ENCODE measurements around the gene CAPG.
"Not testable (repeated sequence)": the region's sequence is repeated elsewhere in the genome, so short reads cannot be mapped to it uniquely, and the experiment has no call there.

Gene CAPG

DNA sequence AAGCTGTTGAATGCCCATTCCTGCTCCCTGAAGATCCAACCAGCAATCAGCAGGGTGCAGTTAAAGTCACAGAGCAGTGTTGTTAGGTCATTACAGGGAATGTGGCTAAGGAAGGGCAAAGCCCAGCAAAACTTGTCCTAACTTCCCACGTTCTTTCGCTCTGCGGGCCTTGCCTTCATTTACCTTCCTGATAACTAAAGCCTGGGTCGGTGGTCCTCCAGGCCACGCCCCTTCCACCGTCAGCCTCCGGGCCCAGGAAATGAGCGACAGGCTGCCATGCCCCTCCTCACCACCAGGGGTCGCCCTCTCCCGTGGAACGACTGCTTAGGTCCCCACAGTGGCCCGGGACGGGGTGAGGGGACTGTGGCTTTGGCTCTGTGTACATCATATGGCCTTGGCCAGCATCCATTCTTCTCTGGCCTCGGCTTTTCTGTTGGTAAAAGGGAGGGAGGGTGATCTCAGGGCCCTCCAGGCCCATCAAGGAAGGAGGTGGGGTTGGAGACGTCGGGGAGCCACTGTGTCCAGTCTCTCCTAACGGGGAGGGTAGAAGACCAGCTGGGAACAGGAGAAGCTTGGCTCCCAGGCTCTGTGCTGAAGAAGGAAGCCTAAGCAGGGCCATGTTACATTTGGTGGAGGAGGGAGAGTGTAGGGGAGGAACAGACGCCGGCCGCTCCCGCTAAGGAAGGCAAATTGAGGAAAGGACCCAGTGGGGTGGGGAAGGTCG lies 10.5 kb upstream of the CAPG start:
- DNase-seq (ENCODE audit: low read depth) = peak; percentile 86

DNA sequence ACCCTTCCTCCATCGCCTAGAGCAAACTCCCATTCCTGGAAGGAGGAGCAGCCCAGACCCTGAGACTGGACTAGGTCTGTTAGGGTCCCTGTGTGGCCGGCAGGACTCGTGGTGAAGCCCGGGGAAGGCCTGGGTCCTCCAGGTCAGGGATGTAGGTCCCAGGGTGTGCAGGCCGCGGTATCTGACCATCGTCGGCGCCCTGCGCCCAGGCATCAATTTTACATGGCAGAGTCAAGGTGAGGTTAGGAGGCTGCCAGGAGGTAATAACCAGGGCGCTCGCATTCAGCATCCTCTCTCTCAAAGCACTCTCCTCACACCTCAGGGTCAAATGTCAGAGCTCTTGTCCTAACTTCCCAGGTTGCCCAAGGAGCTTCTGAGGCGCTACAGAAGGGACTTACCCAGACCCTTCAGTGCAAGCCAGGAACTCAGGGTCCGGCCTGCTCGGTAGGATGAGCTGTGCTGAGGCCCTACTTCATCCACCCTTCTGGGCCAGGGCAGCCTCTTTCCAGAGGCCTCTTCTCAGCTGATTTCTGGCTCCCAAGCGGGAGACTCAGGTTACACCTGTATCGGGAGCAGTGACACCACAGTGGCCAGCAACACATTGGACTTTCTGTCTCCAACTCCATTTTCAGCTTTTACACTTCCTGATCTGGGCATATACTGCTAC lies 9.0 kb upstream of the CAPG start:
- DNase-seq (ENCODE audit: low read depth) = no peak

DNA sequence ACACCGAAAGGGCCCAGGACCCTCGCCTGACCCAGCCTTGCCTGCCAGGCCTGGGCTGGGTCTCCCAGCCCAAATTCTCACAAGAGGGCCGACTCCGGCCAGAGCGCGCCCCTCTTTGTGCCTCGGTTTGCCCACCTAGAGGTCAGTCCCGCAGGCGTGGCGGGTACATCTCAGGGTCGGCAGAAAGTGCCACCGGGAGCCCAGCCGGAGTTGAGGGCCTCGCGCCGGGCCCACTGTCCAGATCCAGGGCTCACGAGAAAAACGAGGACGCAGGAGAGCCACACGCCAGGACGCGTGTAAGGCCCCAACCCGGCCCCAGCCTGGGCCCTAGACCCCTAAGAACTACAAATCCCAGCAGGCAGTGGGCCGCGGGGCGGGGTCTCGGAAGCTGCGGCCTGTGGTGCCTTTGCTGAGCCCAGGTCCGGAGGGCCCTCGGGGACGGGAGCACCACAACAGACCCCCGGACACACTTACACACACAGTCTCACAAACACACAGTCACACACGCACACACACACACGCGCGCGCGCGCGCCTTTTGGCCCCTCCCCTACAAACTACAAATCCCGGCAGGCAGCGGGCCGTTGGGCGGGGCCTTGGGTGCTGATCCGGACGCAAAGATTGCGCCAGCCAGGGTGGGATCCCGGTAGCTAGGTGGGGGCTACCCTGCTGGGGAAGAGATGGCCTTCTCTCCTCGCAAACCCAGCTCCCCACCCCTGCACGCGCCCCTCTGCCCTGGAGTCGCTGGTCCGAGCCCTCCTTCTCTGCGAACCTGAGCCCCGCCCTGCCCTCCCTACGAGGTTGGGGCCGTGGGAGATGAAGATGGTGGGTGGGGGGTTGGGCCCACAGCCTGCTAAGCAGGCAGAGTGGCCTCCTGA lies 8.2 kb upstream of the CAPG start, which contains the start of gene SH2D6:
Gene SH2D6 (plus strand): TSS at position 583 of the 877 bp plus-strand sequence. CDS start 10,752 bp downstream, outside the sequence.
- DNase-seq (ENCODE audit: low read depth) = peak; percentile 79

DNA sequence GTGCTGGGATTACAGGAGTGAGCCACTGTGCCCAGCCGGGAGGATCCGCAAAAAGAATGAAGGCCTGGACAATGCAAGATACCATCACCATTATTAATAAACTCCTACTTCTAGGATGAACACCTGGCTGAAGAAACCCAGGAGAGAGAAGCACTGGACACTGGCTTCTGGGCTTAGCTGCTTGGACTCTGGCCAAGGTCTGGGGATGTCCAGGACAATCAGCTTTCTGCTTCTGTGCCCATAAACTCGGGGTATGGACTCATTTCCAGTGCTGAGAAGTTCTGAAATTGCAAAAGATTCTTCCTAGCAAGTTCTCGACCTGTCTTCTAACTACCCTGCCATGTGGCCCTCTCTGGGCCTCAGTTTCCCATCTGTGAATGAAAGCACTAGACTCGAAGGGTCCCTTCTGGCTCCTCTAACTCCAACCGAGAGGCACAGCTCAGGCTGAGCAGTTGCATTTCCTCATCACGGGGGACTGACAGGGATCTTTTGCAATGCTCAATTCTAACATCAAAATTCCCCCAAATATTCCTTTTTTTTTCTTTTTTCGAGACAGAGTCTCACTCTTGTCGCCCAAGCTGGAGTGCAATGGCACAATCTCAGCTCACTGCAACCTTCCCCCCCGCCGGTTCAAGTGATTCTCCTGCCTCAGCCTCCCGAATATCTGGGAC lies 5.9 kb upstream of the CAPG start:
- DNase-seq (ENCODE audit: low read depth) = no peak

DNA sequence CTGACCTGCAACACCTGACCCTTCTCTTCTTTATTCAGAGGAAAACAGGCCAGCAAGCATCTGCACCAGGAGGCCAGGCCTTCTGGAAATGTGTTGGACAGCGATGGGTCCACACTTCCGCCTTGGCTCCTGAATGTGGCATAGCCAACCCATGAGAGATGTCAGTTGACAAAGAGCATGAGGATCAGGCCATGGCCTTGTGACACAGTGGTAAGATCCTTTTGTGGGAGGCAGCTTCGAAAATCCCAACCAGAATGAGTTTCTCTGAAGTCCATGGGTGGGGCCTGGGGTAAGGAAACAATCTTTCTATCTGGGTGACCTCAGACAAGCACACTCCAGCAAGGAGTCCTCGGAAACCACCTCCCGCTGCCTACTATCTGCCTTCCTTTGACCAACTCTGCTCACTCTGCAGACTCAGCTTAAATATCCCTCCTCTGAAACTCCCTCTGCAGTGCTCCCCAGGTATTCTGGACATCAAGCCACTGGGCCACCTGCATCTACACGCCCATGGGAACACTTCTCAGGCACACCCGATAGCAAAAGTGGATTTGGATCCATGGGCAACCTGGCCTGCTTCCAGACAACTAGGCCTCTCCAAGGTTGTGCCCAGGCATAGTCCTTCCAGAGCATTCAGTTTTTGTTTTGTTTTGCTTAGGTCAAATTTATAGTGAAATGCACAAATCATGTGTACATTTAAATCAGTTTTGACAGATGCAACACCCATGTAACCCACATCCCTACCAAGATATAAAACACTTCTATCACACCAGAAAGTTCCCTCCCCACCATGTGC lies 4.8 kb upstream of the CAPG start:
- DNase-seq (ENCODE audit: low read depth) = no peak

DNA sequence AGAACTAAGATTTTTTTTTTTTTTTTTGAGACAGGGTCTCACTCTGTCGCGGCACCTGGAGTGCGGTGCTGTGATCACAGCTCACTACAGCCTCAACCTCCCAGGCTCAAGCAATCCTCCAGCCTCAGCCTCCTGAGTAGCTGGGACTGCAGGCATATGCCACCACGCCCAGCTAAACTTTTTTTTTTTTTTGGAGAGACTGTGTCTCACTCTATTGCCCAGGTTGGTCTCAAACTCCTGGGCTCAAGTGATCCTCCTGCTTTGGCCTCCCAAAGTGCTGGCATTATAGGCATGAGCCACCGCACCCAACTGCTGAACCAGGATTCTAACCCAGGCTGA lies 4.2 kb upstream of the CAPG start:
- DNase-seq (ENCODE audit: low read depth) = not testable (repeated sequence)

DNA sequence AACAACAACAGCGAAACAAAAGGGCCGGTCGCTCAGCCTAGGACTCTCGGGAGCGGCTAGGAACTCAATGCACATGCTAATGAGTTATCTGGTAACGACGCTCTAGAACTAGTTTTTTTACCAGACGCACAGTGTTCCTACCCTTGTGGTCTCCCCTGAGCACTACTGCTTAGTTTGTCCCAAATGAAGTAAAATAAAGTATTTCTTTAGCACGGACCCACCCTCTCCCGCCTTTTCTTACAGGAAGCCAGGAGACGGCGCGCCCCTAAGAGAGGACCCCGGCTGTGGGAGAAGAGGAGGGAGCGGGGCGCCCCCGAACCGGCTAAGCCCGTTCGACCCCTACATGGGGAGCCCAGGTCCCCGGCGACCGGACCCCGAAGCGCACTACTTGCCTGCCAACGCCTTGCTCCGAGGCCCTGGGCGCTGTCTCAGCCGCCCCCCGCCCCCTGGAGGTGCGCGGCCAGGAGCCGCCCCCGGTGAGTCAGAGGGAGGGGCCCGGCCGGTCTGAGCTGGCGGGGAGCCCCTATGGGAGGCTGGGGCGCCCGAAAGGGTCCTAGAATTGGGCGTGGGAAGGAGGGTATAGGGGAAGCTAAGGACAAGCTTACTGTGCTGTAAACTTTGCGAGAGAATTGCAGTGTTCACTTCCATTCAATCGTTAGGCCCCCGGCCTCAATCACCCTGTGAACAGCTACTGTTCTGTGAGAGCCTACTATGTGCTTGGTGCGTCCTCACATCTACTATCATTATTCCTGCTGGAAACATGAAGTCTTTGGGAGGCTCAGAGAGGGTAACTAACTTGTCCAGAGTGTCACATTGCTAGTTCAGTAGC lies 3.6 kb upstream of the CAPG start:
- DNase-seq (ENCODE audit: low read depth) = peak; percentile 23

DNA sequence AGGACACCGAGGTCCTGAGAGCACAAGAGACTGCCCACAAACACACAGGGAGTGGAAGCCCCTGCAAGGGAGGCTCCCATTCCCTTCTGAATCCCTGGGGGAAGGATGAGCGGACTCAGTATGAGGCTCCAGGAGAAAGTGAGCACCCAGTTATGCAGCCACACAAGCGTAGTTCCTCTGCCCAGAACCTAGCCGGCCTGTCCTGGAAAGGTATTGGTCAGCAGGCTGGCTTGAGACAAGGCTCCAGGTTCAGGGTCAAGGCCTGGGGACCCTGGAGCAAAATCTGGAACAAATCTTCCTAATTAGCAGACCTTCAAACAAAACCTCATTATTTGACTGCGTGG lies 1.2 kb upstream of the CAPG start:
- DNase-seq (ENCODE audit: low read depth) = no peak

DNA sequence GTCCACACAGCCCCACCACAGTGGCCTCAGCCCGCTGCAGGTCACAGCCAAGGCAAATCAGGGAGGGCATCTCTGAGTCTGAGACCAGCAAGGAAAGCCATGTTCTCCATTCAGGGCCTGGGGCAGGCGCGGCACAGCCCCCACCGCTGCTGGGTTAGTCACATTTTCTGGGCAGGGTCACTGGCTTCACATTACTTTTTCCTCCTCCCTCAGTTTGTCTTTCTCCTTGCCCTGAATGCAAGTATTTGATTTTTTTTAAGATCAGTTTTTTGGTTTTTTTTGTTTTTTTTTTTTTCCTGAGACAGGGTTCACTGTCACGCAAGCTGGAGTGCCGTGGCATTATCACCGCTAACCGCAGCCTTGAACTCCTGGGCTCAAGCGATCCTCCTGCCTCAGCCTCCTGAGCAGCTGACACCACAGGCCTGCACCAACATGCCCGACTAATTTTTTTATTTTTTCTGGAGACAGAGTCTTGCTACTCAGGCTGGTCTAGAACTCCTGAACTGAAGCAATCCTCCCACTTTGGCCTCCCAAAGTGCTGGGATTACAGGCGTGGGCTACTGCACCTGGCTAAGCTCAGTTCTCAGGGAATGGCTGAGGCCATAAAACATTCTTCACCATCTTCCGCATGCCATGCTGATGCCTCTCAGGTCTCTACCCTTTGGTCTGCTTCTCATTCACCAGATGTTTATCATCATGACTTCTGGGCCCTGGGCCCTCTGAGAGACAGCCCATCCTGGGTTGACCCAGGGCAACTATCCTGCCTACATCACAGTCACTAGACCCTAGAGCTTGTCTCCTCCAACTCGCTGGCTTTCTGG lies 628 bp upstream of the CAPG start:
- DNase-seq (ENCODE audit: low read depth) = no peak

DNA sequence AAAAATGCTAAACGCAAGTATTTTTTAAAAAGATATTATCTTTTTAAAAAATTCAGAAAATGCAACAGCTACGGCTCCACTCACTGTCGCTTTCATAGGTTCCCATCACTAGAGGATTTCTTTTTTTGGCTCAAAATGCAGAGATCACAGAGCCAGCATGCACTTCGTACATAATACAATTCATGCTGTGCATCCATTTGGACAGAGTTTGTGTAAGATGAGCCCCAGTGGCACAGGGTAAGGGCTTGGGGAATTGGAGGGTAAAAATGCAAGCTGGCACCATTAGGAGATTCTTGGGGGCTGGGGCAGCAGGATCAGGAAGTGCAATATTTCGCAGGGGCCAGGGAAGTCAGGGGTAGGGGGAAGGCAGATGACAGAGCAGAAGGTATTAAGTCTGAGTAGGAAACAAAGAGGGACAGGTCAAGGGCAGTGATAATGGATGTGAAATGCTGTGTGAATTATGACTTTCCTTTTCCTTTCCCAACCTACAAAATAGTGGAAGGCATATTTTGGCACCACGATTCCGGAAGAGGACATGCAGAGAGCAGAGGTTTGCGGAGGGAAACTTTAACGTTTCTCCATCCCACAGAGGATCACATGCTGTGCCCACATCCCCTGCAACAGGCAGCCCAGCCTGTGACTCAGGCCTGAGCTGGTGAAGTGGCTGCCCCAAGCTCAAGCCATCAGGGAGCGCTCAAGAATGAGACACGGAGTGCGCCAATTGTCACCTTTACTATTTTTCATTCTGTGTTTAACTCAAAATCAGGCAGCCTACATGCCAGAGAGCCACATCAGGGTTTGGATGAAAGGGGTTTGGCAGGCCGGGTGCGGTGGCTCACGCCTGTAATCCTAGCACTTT lies 4.7 kb downstream of the CAPG start:
- peak; percentile 56 for DNase-seq (ENCODE audit: low read depth)

DNA sequence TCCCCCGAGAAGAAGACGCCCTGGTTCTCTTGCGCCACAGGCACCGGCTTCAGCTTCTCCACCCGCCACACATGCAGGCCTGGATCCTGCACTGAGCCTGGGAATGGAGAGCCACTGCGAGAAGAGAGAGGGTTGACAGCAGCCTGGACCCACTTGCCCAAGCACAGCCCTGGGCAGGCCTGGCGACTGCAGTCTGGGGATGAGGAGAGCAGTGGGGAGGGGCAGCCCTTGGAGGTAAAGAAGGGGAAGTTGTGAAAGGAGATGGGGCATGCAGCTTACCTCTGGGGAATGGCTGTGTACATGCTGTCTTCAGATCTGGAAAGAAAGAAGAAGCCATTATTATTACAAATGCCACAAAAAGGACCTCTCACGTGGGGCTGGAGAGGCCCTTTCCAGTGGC lies 8.3 kb downstream of the CAPG start:
- no peak for DNase-seq (ENCODE audit: low read depth)

DNA sequence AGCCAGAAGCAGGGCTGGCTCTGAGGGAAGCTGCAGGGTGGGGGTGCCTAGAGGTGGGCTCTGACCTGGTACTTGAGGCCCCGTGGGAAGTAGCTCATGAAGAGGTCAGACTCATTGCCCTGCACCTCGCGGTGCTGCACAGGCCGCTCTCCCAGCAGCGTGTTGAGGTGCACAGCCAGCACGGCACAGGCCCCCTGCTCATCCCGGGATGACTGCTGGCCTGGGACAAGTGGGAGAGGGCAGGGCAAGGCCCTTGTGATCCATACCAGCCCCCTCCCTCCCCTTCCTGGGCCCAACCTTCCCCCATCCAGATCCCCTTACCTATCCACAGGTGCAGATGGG lies 8.7 kb downstream of the CAPG start:
- no peak for DNase-seq (ENCODE audit: low read depth)

DNA sequence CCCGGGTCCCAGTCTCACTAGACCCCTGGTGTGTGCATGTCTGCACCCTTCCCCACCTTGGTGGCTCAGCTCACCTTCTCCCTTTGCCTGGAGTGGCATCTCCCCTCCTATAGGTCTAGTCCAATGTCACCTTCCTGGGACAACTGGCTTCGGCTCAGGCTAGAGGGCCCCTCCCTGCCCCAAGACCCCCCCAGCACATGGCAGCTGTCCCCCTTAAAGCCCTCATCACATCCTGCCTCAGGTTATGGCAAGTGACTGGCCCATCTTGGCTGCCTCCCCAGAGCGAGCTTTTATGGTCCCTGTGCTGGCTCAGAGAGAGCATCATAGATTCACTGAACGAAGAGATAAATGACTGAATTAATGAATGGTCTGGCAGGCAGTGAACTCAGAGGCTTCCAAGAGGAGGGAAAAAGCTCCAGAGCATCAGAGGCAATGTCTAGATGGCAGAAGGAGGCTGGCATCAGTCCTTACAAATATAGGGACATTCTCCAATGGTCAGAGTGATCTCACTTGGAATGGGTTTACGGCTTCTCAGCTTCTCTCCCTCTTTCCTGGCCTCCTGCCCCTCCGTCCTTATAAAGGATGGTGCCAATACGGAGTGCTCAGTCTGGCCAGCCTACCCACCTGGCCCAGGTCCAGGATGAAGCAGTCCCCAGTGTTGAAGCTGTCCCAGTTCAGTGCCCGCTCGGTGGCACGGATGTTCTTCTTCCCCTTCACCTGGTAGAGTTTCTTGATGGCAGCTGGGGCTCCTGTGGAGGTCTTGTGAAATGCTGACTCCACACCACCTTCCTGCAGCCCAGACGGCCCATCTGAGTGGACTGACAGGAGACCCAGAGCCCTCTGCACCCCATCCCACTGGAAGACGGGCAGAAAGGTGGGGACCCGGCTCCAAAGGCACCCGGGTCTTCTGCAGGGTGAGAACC lies 9.4 kb downstream of the CAPG start:
- no peak for DNase-seq (ENCODE audit: low read depth)

DNA sequence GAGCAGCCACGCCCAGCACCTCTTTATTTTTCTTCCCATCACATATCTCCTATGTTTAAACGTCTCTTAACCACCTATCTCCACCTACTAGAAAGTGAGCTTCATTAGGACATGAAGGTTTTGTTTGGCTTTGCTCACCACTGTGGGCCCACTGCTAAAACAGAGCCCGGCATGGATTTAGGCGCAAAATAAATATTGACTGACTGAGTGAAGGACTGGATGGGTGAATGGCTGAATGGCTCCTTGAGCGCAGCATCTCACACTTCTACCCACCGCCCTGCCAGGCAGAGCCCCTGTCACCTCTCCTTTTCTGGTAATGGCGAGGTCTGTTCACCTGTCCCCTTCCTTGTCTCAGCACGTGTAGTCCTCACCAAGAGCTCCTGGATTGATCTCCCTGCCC lies 10.1 kb downstream of the CAPG start:
- no peak for DNase-seq (ENCODE audit: low read depth)

DNA sequence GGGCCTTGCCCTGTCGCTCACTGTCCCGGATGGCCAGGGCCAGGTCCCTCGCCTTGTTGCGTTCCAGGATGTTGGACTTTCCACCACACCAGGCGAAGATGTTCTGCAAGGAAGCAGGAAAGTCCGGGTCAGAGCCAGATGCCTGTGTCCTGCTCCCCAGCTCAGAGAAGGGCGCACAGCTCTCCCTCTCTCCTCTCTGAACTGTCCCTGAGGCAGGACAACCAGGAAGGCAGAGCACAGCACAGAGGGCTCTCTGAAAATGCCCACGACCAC lies 11.0 kb downstream of the CAPG start:
- DNase-seq (ENCODE audit: low read depth) = no peak

DNA sequence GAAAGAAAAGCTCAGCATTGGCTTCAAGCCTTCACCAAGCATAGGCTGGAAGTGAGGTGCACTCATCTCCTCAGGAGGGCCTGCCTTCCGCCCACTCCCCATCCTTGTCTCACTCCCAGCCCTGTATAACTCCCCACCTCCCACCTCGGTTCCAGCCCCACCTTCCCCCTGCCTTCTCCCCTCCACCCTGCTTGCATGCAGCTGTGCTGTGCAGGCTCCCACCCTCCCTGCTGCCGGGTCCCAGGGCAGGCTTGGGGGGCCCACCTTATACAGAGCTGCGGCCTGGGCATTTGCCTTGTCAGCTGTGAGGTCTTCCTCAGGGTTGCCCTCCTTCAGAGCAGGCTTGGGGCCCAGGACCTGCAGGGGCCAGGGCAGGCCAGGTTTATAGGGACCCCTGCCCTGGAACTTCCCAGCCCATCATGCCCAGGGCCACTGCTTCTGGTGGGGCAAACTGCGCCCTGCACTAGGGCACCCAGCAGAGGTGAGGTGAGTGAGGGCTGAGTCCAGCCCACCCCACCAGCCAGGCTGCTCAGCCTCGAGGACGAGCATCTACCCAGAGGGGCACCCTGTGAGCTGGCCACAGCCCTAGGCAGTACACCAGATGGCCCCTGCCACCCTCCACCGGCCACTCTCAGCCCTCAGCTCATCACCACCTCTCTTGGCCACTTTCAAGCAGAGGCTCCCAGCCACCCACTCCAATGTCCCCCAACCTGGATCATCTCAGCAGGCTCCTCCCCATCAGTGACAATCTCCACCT lies 11.6 kb downstream of the CAPG start:
- no peak for DNase-seq (ENCODE audit: low read depth)

DNA sequence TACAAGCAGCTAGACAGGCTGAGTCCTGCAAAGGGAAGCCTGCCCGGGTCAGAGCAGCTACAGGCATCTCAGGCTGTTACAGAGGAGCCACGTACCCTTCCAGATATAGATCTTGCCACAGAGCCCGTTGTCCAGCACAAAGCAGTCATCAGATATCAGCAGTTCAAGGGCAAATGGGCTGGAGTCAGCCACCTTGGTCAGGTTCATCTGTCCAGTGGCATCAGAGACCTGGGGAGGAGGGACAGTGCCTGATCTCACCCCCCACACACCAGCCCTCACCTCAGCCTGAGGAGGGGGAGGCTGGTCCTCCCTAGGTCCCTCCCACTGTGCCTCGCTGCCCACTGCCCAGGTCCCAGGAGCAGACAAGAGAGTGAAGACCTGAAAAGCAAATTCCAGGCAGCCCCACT lies 12.2 kb downstream of the CAPG start:
- no peak for DNase-seq (ENCODE audit: low read depth)

All from activated T-helper 9 cell treated with anti-CD3 and anti-CD28 coated beads, Interleukin-2, amount 50 U/mL, for 16 hours (primary cell).